NB4 (cell line): ENCODE measurements around the gene KIF2C.

Experiments used
- MYC ChIP-seq: IDR thresholded peaks from 2 replicates; pipeline ENCODE4 v1.6.1; 2011; ENCODE audit warnings: low read depth, low read length
- POLR2A ChIP-seq: IDR thresholded peaks from 2 replicates; pipeline ENCODE4 v1.6.1; 2011; ENCODE audit warnings: mild to moderate bottlenecking; ENCODE audit not compliant: insufficient read length; ENCODE audit errors: extremely low read depth
- TF ChIP-seq, protein P1 (sequence below): IDR thresholded peaks from one replicate; pipeline ENCODE4 v1.5.1; 2012; ENCODE audit warnings: low read depth, low read length

DNA sequence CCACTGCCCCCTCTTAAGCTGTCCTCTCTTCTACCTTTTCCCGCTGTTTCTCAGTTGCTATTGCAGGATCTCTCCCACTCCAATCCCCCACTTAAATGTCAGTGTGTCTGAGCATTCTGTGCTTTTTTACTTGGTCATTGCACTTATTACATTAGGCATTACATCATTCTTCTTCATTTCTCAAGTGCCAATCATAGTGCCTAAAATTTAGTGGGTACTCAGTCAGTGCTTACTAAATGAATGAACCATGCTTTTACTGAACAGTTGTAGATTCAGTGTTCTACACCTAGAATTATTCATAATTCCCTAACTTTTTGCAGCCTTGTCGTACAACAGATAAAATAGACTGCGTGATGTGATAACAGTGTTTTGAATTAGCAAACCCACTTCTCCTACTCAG is 45.7 kb upstream of the KIF2C start:
- TF ChIP-seq, protein P1, sequence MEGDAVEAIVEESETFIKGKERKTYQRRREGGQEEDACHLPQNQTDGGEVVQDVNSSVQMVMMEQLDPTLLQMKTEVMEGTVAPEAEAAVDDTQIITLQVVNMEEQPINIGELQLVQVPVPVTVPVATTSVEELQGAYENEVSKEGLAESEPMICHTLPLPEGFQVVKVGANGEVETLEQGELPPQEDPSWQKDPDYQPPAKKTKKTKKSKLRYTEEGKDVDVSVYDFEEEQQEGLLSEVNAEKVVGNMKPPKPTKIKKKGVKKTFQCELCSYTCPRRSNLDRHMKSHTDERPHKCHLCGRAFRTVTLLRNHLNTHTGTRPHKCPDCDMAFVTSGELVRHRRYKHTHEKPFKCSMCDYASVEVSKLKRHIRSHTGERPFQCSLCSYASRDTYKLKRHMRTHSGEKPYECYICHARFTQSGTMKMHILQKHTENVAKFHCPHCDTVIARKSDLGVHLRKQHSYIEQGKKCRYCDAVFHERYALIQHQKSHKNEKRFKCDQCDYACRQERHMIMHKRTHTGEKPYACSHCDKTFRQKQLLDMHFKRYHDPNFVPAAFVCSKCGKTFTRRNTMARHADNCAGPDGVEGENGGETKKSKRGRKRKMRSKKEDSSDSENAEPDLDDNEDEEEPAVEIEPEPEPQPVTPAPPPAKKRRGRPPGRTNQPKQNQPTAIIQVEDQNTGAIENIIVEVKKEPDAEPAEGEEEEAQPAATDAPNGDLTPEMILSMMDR: no peak
- no peak for TF ChIP-seq POLR2A
- no peak for TF ChIP-seq MYC
